ENCODE data around the gene TPSG1. TPM values are rescaled to one million over a fixed set of nuclear protein-coding genes. Genes with fewer than 3 reads are reported as not detected.
"Not testable (repeated sequence)": the region's sequence is repeated elsewhere in the genome, so short reads cannot be mapped to it uniquely, and the experiment has no call there.

Gene TPSG1
- total RNA-seq, 1 donor from 2014 or later = not detected

DNA sequence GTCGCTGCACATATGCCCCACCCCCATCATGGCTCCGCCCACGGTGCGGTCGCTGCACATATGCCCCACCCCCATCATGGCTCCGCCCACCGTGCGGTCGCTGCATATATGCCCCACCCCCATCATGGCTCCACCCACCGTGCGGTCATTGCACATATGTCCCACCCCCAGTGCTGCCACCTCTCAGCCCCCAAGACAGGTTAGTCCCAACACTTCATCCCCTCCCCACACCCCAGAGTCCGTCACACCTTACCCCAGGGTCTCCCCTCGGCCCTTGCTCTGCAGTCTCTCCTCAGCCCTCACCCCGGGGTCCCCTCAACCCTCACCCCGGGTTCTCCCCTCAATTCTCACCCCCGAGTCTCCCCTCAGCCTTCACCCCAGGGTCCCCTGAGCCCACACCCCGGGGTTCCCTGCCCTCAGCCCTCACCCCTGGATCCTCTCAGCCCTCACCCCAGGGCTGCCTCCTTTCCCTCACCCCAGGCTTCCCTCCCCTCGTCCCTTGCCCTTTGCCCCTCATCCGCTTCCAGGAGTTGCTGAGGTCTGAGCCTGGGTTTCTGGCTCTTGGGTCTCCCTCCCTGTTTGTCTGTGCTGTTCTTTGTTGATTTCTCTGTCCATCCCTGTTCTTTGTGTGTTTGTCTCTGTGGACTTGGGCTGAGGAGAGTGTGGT lies 25.6 kb downstream of the TPSG1 start:
- Mint-ChIP-seq H3K27me3 (ENCODE audit: insufficient read depth, low read depth) (peaks cover 2% of the 10 kb centered on the region), H3K9me3 (no peaks in the 10 kb centered on the region), H3K36me3 (peaks cover 6% of the 10 kb centered on the region), H3K4me1 (peaks cover 11% of the 10 kb centered on the region), H3K4me3 (no peak overlapping the region), H3K27ac (no peak overlapping the region)
- peaks cover 40% of the 10 kb centered on the region for H4K20me1 ChIP-seq (ENCODE audit: low read depth)
- no peaks in the 10 kb centered on the region for H3K9me3 ChIP-seq (ENCODE audit: low read depth)
- no peak for DNase-seq (ENCODE audit: low spot score)
- H2AFZ ChIP-seq (replicated peaks) = no peak overlapping the region
- no peak overlapping the region for H3K4me3 ChIP-seq
- H3K36me3 ChIP-seq = no peaks in the 10 kb centered on the region
- no peak overlapping the region for H3K9ac ChIP-seq
- TF ChIP-seq EZH2 (IDR thresholded peaks at IDR 0.05) = no peak
- TF ChIP-seq, protein P1, sequence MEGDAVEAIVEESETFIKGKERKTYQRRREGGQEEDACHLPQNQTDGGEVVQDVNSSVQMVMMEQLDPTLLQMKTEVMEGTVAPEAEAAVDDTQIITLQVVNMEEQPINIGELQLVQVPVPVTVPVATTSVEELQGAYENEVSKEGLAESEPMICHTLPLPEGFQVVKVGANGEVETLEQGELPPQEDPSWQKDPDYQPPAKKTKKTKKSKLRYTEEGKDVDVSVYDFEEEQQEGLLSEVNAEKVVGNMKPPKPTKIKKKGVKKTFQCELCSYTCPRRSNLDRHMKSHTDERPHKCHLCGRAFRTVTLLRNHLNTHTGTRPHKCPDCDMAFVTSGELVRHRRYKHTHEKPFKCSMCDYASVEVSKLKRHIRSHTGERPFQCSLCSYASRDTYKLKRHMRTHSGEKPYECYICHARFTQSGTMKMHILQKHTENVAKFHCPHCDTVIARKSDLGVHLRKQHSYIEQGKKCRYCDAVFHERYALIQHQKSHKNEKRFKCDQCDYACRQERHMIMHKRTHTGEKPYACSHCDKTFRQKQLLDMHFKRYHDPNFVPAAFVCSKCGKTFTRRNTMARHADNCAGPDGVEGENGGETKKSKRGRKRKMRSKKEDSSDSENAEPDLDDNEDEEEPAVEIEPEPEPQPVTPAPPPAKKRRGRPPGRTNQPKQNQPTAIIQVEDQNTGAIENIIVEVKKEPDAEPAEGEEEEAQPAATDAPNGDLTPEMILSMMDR (IDR thresholded peaks at IDR 0.05) = no peak
- no peak for TF ChIP-seq EZH2phosphoT487 (IDR thresholded peaks at IDR 0.05)
- H3K4me1 ChIP-seq = no peaks in the 10 kb centered on the region
- no peak overlapping the region for H3K27ac ChIP-seq
- no peak overlapping the region for H3K4me2 ChIP-seq
- H3K27me3 ChIP-seq = no peaks in the 10 kb centered on the region
- H3K79me2 ChIP-seq (ENCODE audit: low read depth) = no peaks in the 10 kb centered on the region
- no peaks in the 10 kb centered on the region for H3F3A ChIP-seq (ENCODE audit: low read depth)

DNA sequence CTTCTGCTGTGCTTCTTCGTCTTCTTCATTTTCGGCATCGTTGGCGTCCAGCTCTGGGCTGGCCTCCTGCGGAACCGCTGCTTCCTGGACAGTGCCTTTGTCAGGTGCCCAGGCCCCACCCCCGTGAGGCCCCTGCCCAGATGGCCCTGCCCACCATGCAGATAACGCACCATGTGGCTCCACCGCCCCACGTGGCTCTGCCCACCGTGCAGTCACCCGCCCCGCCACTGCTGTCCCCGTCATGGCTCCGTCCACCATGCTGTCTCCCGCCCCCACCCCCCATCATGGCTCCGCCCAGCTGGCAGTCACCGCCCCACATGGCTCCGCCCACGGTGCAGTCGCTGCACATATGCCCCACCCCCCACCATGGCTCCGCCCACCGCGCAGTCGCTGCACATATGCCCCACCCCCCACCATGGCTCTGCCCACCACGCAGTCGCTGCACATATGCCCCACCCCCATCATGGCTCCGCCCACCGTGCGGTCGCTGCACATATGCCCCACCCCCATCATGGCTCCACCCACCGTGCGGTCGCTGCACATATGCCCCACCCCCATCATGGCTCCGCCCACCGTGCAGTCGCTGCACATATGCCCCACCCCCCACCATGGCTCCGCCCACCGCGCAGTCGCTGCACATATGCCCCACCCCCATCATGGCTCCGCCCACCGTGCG lies 26.3 kb downstream of the TPSG1 start:
- H3K27ac Mint-ChIP-seq; DNase-seq (ENCODE audit: low spot score); H3K9me3 Mint-ChIP-seq; H3K9me3 ChIP-seq (ENCODE audit: low read depth); H3K36me3 ChIP-seq; H3K36me3 Mint-ChIP-seq; H3K27me3 ChIP-seq; H3K4me1 ChIP-seq; H3K4me2 ChIP-seq; H3K9ac ChIP-seq; H3K27ac ChIP-seq; H3K27me3 Mint-ChIP-seq (ENCODE audit: insufficient read depth, low read depth); H3K4me3 Mint-ChIP-seq; H2AFZ ChIP-seq (replicated peaks); H3K4me3 ChIP-seq; H3F3A ChIP-seq (ENCODE audit: low read depth); H3K79me2 ChIP-seq (ENCODE audit: low read depth): not testable (repeated sequence)
- peaks cover 11% of the 10 kb centered on the region for H3K4me1 Mint-ChIP-seq
- H4K20me1 ChIP-seq (ENCODE audit: low read depth) = peaks cover 47% of the 10 kb centered on the region

DNA sequence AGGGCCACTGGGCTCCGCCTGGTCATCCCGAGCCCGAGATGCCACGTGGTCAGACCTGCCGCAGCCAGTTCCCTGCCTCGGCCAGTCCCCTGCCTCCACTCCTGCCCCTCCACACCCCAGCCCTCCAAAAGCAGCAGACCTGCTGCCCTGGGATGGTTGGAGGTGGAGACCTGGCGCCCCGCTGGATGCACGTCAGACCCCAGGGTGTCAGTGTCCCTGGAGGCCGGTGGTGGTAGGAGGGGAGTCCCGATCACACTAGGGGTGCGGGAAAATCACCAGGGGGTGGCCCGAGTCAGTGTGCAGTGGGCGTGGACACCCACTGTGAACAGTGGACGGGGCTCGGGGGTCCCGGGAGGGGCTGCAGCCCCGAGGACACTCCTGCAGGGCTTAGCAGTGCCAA lies 26.9 kb downstream of the TPSG1 start:
- Mint-ChIP-seq H3K4me1 (peaks cover 11% of the 10 kb centered on the region), H3K9me3 (no peaks in the 10 kb centered on the region), H3K4me3 (no peak overlapping the region), H3K27me3 (ENCODE audit: insufficient read depth, low read depth) (peaks cover 2% of the 10 kb centered on the region), H3K36me3 (peaks cover 6% of the 10 kb centered on the region), H3K27ac (no peak overlapping the region)
- no peaks in the 10 kb centered on the region for H3K9me3 ChIP-seq (ENCODE audit: low read depth)
- H3K4me3 ChIP-seq = no peak overlapping the region
- H3K4me1 ChIP-seq = no peaks in the 10 kb centered on the region
- no peak for DNase-seq (ENCODE audit: low spot score)
- H3K36me3 ChIP-seq = no peaks in the 10 kb centered on the region
- H3K27me3 ChIP-seq = no peaks in the 10 kb centered on the region
- no peak overlapping the region for H3K27ac ChIP-seq
- no peak overlapping the region for H2AFZ ChIP-seq (replicated peaks)
- no peak overlapping the region for H3K9ac ChIP-seq
- H4K20me1 ChIP-seq (ENCODE audit: low read depth) = peaks cover 53% of the 10 kb centered on the region
- no peak overlapping the region for H3K4me2 ChIP-seq
- H3K79me2 ChIP-seq (ENCODE audit: low read depth) = no peaks in the 10 kb centered on the region
- no peaks in the 10 kb centered on the region for H3F3A ChIP-seq (ENCODE audit: low read depth)
- TF ChIP-seq EZH2phosphoT487 (IDR thresholded peaks at IDR 0.05) (no peak), EZH2 (IDR thresholded peaks at IDR 0.05) (no peak)
- TF ChIP-seq, protein P1 (IDR thresholded peaks at IDR 0.05) = no peak

DNA sequence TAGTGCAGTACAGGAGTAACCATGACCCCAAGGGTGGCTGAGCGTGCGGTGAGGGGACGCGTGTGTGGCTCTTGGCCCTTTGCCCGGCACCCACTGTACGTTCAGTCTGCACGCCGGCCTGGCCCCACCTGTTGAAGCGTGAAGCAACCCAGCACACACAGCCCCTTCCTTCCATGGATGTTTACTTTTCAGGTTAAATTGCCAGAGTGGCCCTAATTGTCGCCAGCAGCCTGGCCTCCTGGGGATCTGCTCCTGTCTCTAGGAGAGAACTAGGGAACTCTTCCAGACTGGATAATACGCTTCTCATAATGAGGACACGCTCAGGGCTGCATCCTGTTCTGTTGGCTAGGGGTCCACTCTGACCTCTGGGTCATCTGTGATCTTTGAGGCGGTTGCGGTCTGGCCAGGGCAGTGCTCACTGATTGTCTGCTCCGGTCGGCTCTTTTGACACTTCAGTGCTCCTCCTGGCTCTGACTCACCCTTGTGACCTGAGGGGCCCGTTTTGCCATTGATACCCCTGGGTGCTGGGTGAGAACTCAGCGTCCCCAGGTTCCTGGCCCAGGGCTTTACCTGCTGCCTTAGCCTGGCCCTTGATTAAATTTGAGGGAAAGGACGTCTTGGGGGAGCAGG lies 27.7 kb downstream of the TPSG1 start:
- Histone ChIP-seq H3K79me2 (ENCODE audit: low read depth) (no peaks in the 10 kb centered on the region), H3F3A (ENCODE audit: low read depth) (no peaks in the 10 kb centered on the region), H3K4me3 (no peak overlapping the region), H2AFZ (replicated peaks) (no peak overlapping the region), H3K4me2 (no peak overlapping the region), H3K4me1 (no peaks in the 10 kb centered on the region), H3K36me3 (no peaks in the 10 kb centered on the region), H3K27ac (no peak overlapping the region), H3K9ac (no peak overlapping the region), H4K20me1 (ENCODE audit: low read depth) (peaks cover 62% of the 10 kb centered on the region), H3K27me3 (no peaks in the 10 kb centered on the region), H3K9me3 (ENCODE audit: low read depth) (no peaks in the 10 kb centered on the region)
- no peak for TF ChIP-seq EZH2phosphoT487 (IDR thresholded peaks at IDR 0.05)
- TF ChIP-seq EZH2 (IDR thresholded peaks at IDR 0.05) = no peak
- TF ChIP-seq, protein P1 (IDR thresholded peaks at IDR 0.05) = no peak
- no peak for DNase-seq (ENCODE audit: low spot score)
- Mint-ChIP-seq H3K27me3 (ENCODE audit: insufficient read depth, low read depth) (peaks cover 2% of the 10 kb centered on the region), H3K9me3 (no peaks in the 10 kb centered on the region), H3K4me1 (peaks cover 11% of the 10 kb centered on the region), H3K36me3 (peaks cover 6% of the 10 kb centered on the region), H3K4me3 (no peak overlapping the region), H3K27ac (no peak overlapping the region)

All from neural progenitor cell (in vitro differentiated cells).